PFSK-1 (cell line): ENCODE results near the gene KLHL22.

Experiments
- FOXP2 ChIP-seq: optimal IDR thresholded peaks from 2 replicates; pipeline ENCODE3; 2011; ENCODE audit warnings: borderline replicate concordance, control low read depth, inconsistent platforms; ENCODE audit not compliant: insufficient read depth; ENCODE audit errors: extremely low read length, extremely low read depth
- POLR2AphosphoS5 ChIP-seq: IDR thresholded peaks from 2 replicates; pipeline ENCODE4 v1.6.1; 2012; ENCODE audit warnings: low read depth, mild to moderate bottlenecking, control low read depth, low read length, moderate library complexity
- REST ChIP-seq, 2 experiments: IDR thresholded peaks; 2 replicates each; pipeline versions ENCODE4 v1.6.1 to v1.8.0; 2011 to 2012; ENCODE audit warnings: low read depth in 2 of 2, low read length in 2 of 2, control low read depth in 1 of 2, inconsistent platforms in 1 of 2, mild to moderate bottlenecking in 1 of 2, moderate library complexity in 1 of 2; ENCODE audit not compliant: insufficient read depth in 1 of 2
- SIN3A ChIP-seq: IDR thresholded peaks from 2 replicates; pipeline ENCODE4 v1.6.1; 2012; ENCODE audit warnings: mild to moderate bottlenecking, low read length, moderate library complexity, borderline replicate concordance; ENCODE audit not compliant: insufficient read depth
- TAF1 ChIP-seq: IDR thresholded peaks from 2 replicates; pipeline ENCODE4 v1.6.1; 2012; ENCODE audit warnings: low read length, control low read depth, borderline replicate concordance; ENCODE audit not compliant: insufficient read depth

KLHL22 gene

GRCh38 chr22:20392983-20393704 lies 102.5 kb downstream of the KLHL22 start:
- no peak for TF ChIP-seq SIN3A
- no peak for TF ChIP-seq TAF1
- TF ChIP-seq FOXP2, result no peak
- no peak for TF ChIP-seq REST (IDR thresholded peaks at IDR 0.05; ENCODE audit: insufficient read depth in 1 of 2, low read depth in 2 of 2, low read length in 2 of 2)
- TF ChIP-seq POLR2AphosphoS5, result no peak
